K562 (cell line): ENCODE measurements around the gene TMPRSS6. TPM values are rescaled to one million over a fixed set of nuclear protein-coding genes. Genes with fewer than 3 reads are reported as not detected.
A peak's percentile ranks its signal among the peaks of the same experiment; 100 is the strongest.

Source experiments
- ATAC-seq: fragments of 200-7000 bp; cut with Tn5 transposase; 3 replicates; pipeline ENCODE4 v1.9.1; 2020; ENCODE audit warnings: moderate library complexity
- BruUV-seq: library from RNA; stranded (reverse); fragments of 400-500 nt; replicated peaks from 2 replicates; lab custom pipeline; 2021; lab: Mats Ljungman, UMichigan
- CTCF ChIA-PET: fragments of 300-600 bp; formaldehyde crosslinking; extraction: SDS; loops from one replicate; lab custom pipeline; 2021; ENCODE audit warnings: low intra/inter-chr PET ratio; lab: Yijun Ruan, JAX
- POLR2A ChIA-PET: fragments of 300-600, 350-650 bp; sonication (Branson Sonifier 250); formaldehyde crosslinking; extraction: SDS; loops from one replicate; lab custom pipeline; 2021; ENCODE audit warnings: antibody characterized with exemption, inconsistent platforms; lab: Yijun Ruan, JAX
- DNase-seq, 4 experiments: peaks; one replicate each; pipeline versions ENCODE4 v3.0.0 to v3.0.0-alpha.2; 2011 to 2018; ENCODE audit warnings: low spot score in 3 of 4, mixed read lengths in 3 of 4; ENCODE audit errors: extremely low read depth in 1 of 4
- FAIRE-seq: peaks from 2 replicates; lab custom pipeline; 2011; peaks lifted over from hg19 to GRCh38; lab: Jason Lieb, UNC
- H2AFZ ChIP-seq: 2 replicates; pipeline ENCODE4 v1.6.0; 2011; ENCODE audit warnings: low read depth, low read length, control low read depth, inconsistent platforms
- H3K27ac ChIP-seq: fragments of 200-600 bp; 3 replicates; pipeline ENCODE4 v1.8.0; 2011; ENCODE audit warnings: low read depth, mild to moderate bottlenecking, control low read depth, inconsistent platforms, low read length, moderate library complexity, mixed read lengths; ENCODE audit errors: extremely low read depth
- H3K27me3 ChIP-seq, 2 experiments: fragments of 300-600 bp in 1 of 2; 2 replicates in 1 of 2; 3 replicates in 1 of 2; pipeline versions ENCODE4 v1.6.0 to v1.8.0; 2011; ENCODE audit warnings: inconsistent platforms in 2 of 2, low read length in 2 of 2, mild to moderate bottlenecking in 1 of 2, mixed read lengths in 1 of 2, moderate library complexity in 1 of 2; ENCODE audit not compliant: control insufficient read depth in 2 of 2, insufficient read depth in 2 of 2
- H3K36me3 ChIP-seq: fragments of 300-600 bp; 3 replicates; pipeline ENCODE4 v1.8.0; 2011; ENCODE audit warnings: mild to moderate bottlenecking, low read length, inconsistent platforms; ENCODE audit not compliant: control insufficient read depth, insufficient read depth
- H3K4me1 ChIP-seq, 2 experiments: fragments of 200-600 bp in 1 of 2; replicated peaks in 1 of 2; 2 replicates in 1 of 2; 3 replicates in 1 of 2; pipeline versions ENCODE4 v1.5.1 to v1.8.0; 2011; ENCODE audit warnings: inconsistent platforms in 2 of 2, low read length in 2 of 2, mild to moderate bottlenecking in 1 of 2, mixed read lengths in 1 of 2, moderate library complexity in 1 of 2; ENCODE audit not compliant: control insufficient read depth in 2 of 2, insufficient read depth in 2 of 2
- H3K4me2 ChIP-seq: 2 replicates; pipeline ENCODE4 v1.6.1; 2011; ENCODE audit warnings: low read length, control low read depth, inconsistent platforms, mixed read lengths; ENCODE audit not compliant: insufficient read depth
- H3K4me3 ChIP-seq: fragments of 200-600 bp; sonication (generic), shearing (Covaris generic); 2 replicates; pipeline ENCODE4 v1.5.1; 2016; ENCODE audit warnings: control low read depth, inconsistent platforms
- H3K79me2 ChIP-seq: fragments of 200-600 bp; 3 replicates; pipeline ENCODE4 v1.8.0; 2011; ENCODE audit warnings: low read length, inconsistent platforms; ENCODE audit not compliant: control insufficient read depth, insufficient read depth
- H3K9ac ChIP-seq, 2 experiments: 2 replicates each; pipeline versions ENCODE4 v1.6.0 to v1.6.1; 2011; ENCODE audit warnings: low read depth in 2 of 2, low read length in 2 of 2, control low read depth in 1 of 2, inconsistent platforms in 1 of 2, mild to moderate bottlenecking in 1 of 2, mixed read lengths in 1 of 2; ENCODE audit not compliant: insufficient read depth in 1 of 2
- H3K9me1 ChIP-seq: one replicate; pipeline ENCODE4 v1.6.0; 2011; ENCODE audit warnings: inconsistent platforms, mild to moderate bottlenecking, low read length, moderate library complexity; ENCODE audit not compliant: control insufficient read depth, insufficient read depth
- H3K9me3 ChIP-seq: replicated peaks from 2 replicates; pipeline ENCODE4 v1.5.1; 2011; ENCODE audit warnings: low read depth, low read length, inconsistent platforms; ENCODE audit not compliant: control insufficient read depth, insufficient read depth
- H4K20me1 ChIP-seq: replicated peaks from 2 replicates; pipeline ENCODE4 v1.6.1; 2011; ENCODE audit warnings: low read length, inconsistent platforms, mixed read lengths; ENCODE audit not compliant: control insufficient read depth, insufficient read depth
- ADNP ChIP-seq: fragments of 200-800 bp; sonication (Bioruptor generic); IDR thresholded peaks from 2 replicates; pipeline ENCODE4 v1.6.1; 2016; ENCODE audit warnings: missing genetic modification characterization, missing compliant biosample characterization
- BCOR ChIP-seq: fragments of 450-650 bp; IDR thresholded peaks from 2 replicates; pipeline ENCODE4 v1.6.1; 2016
- CREB3L1 ChIP-seq: fragments of 450-650 bp; IDR thresholded peaks from 2 replicates; pipeline ENCODE4 v1.6.1; 2014; ENCODE audit warnings: low read depth, mild to moderate bottlenecking, moderate library complexity, borderline replicate concordance
- RBM25 ChIP-seq: fragments of 200-400 bp; formaldehyde crosslinking; IDR thresholded peaks from 2 replicates; pipeline ENCODE4 v1.6.1; 2018; ENCODE audit warnings: low read length, low read depth, moderate library complexity; ENCODE audit not compliant: severe bottlenecking
- WGBS: fragments of 100-300 bp; shearing (Covaris generic); methylation state at CpG from one replicate; pipeline ENCODE4 v1.1.6; 2016; ENCODE audit warnings: low coverage, mixed read lengths; ENCODE audit not compliant: insufficient coverage; ENCODE audit errors: missing lambda C conversion rate; 5-methylcytosine and 5-hydroxymethylcytosine counted together
- in situ Hi-C: fragments of 300-500 bp; cut with MboI; formaldehyde crosslinking; loops from 4 replicates; pipeline ENCODE4 v1.15.0; 2018; ENCODE audit warnings: inconsistent platforms, mixed read lengths
- intact Hi-C: fragments of 100-400 bp; cut with micrococcal nuclease; formaldehyde crosslinking; loops from 2 replicates; pipeline ENCODE4 v1.14.2; 2022
- polyA plus RNA-seq, 8 experiments: library from polyadenylated mRNA; depleted of rRNA in 4 of 8; stranded (reverse) in 5 of 8; unstranded in 3 of 8; fragments of >200 nt; fragmentation: Nextera tagmentation in 2 of 8; fragmentation: Illumina TruSeq in 1 of 8; extraction: Ambion mirVana in 2 of 8; extraction: Trizol in 1 of 8; gene quantifications; 2 replicates each; pipeline versions ENCODE4 v1.2.1 to v1.2.3, GENCODE V29; 2011 to 2014; ENCODE audit warnings: inconsistent platforms in 1 of 8, missing spikeins in 1 of 8
- total RNA-seq, 7 experiments: library from RNA; depleted of rRNA in 6 of 7; stranded (reverse); fragments of >200 nt in 6 of 7; fragmentation: Illumina TruSeq in 2 of 7; extraction: Trizol in 2 of 7; gene quantifications; 2 replicates each; pipeline versions ENCODE4 v1.2.1 to v1.2.3, GENCODE V29; 2011 to 2021; ENCODE audit warnings: low replicate concordance in 1 of 7

TMPRSS6 gene
- total and polyA plus RNA-seq, 9 of the 15 experiments (the other 6 are each of a cell fraction or from before 2014, with no cell fraction given): 0.03 TPM; not detected in 8

DNA sequence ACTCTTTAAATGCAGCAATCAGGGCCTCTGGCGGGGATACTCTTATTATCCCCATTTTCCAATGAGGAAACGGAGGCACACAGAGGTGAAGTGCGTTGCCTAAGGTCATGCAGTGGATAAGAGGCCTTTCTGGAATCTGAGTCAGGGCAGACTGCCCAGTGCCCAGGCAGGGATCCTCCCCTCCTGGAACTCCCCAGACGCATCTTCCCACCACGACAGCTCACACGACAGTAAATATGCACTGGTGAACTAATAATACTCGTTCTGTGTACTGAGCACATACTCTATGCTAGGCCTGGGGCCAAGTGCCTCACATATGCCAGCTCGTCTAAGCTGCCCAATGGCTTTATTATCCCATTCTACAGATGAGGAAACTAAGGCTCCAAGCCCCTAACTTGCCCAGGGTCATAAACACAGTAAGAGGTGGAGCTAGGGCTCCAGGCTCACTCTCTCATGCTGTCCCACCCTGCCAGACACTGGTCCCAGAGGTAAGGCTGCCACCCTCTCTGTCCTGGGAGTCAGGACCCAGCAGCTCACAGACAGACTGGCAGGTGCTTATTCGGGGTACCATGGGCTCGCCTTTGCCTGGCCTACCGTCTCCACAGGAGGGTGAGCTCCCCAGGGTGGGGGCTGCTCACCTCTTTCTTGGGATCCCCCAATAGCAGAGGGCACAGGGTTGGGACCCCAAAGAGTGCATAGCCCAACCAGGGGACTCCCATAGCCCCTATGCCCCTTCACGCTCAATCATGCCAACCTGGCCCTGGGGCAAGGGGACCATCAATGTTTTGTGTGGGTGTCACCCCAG is 37.9 kb upstream of the TMPRSS6 start:
- Histone ChIP-seq H3K27ac (no peak overlapping the region), H4K20me1 (no peaks in the 10 kb centered on the region; the same call in 1 of the 2 replicates)
- POLR2A ChIA-PET: interaction anchor here (1.1 kb wide), 1 partner anchor 52 kb away, joined by 3 read pairs; no protein-coding TSS in a partner anchor

More for the DNA sequence above, 37.9 kb upstream of the TMPRSS6 start:
- no peak overlapping the region for H3K4me3 ChIP-seq
- peaks cover 2 to 9% of the 10 kb centered on the region in 2 experiments; a peak in 4 of 5 replicates for H3K4me1 ChIP-seq
- no peaks in the 10 kb centered on the region for H3K79me2 ChIP-seq
- intact Hi-C loops: no loop called here
- ATAC-seq (no peak), DNase-seq (no peak), FAIRE-seq (no peak)
- no peak overlapping the region for H2AFZ ChIP-seq
- H3K27me3 ChIP-seq: peaks cover 0 to 11% of the 10 kb centered on the region in 2 experiments; a peak in 1 of 5 replicates
- H3K9me1 ChIP-seq: no peaks in the 10 kb centered on the region
- in situ Hi-C loops: no loop called here
- TF ChIP-seq RBM25 (peak; percentile 56), BCOR (peak; percentile 64; the same call in 1 of the 2 replicates), CREB3L1 (no peak), ADNP (peak; percentile 48; the same call in 1 of the 2 replicates)
- H3K9me3 ChIP-seq: no peaks in the 10 kb centered on the region
- H3K4me2 ChIP-seq: no peak overlapping the region
- no peaks in the 10 kb centered on the region for H3K36me3 ChIP-seq
- CTCF ChIA-PET: interaction anchor here (1.0 kb wide), 1 partner anchor 8 kb away, joined by 8 read pairs; no protein-coding TSS in a partner anchor
- no TSS peak for BruUV-seq
- WGBS: 28% methylated on average over 7 of the region's 12 CpGs
- no peak overlapping the region for H3K9ac ChIP-seq
